Activated T-helper 1 cell treated with anti-CD3 and anti-CD28 coated beads, Interleukin-2, amount 50 U/mL, for 16 hours (primary cell): ENCODE results near the gene MBOAT7.
A peak's percentile ranks its signal among the peaks of the same experiment; 100 is the strongest.
"Not testable (repeated sequence)": the region's sequence is repeated elsewhere in the genome, so short reads cannot be mapped to it uniquely, and the experiment has no call there.

Experiments
- DNase-seq, 2 donors: peaks; one replicate each; pipeline ENCODE4 v3.0.0-alpha.2; 2020; ENCODE audit warnings: low read depth in 1 of 2, low spot score in 1 of 2

MBOAT7 gene

DNA sequence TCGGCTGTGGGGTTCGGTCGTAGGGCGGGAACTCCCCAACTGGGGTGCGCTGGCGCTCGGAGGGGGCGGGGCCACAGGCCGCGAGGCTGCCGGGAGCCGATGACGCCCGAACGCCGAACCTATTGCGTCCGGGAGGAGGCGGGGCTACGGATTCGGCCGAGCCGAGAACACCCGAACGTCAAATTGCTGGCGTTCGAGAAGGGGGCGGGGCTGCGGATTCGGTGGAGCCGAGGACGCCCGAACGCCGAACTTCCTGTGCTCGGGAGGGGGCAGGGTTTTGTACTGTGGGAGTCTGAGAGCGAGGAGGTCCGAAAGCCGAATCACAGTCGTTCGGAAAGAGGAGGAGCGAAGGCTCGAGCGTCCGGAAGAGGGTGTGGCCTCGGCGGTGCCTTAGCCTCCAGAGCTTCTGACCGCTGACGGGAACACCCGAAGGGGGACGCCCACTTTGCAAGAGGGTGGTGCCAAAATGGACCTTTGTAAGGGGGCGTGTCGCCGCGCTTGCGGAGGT lies 1.2 kb upstream of the MBOAT7 start:
- peak; percentile 99 to 100 for DNase-seq

DNA sequence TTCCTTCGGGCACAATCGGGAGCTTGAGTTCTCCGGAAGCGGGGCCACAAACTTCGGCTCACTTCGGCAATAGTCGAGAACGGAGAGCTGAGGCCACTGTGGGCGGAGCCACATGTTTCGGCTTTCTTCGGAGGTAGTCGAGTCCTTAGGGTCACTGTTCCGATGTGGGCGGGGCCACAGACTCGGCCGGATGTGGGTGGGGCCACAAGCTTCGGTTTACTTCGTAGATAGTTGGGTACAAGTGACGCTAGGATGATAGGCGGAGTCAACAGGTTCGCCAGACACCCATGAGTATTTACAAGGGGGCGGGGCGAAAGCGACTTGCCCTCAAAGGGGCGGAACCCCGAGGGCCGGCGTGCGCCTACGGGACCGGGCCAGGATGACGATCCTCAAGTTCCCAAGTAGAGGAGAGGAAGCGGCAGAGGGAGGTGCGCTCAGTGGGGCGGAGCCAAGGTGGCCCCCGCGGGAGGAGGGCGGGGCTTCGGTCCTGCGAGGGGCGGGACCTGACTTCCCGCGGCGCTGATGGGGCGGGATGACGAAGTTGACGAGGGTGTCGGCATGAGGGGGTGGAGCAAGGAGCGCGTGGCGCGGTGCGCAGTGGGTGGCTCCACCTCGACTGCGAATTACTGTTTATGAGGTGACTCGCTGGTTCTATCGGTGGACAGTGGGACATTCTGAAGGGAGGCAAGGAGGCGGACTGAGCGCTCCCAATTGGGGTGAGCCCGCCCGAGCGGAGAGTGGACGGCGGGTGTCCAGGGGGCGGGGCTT lies 539 bp upstream of the MBOAT7 start:
- peak; percentile 100 for DNase-seq

GRCh38 chr19:54188215-54188871 lies 1.0 kb downstream of the MBOAT7 start:
- DNase-seq, result peak in 1 of 2 donors; percentile 43

DNA sequence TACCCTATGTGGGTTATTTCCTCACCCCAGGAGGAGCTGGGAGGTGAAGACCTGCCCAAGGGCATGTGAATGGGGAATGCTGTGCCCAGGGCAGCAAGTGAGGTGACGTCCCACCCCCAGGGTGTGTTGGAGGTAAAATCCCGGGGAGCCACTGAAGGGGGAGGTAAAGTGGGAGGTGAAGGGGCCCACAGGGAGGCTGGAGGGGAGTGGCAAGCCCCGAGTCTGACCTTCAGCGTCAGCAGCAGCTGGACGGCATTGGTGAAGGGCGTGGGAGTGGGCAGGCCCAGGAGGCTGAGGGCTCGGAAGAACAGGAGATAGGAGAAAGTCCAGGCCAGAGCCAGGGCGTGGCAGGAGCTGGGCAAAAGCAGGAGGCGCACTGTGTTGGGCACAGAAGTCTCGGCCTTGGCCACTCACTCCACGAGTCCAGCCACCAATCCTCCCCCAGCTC lies 2.4 kb downstream of the MBOAT7 start:
- no peak for DNase-seq

GRCh38 chr19:54186351-54186750 lies 3.0 kb downstream of the MBOAT7 start:
- no peak for DNase-seq

- no peak for DNase-seq
Measured at GRCh38 chr19:54183431-54183830, 5.9 kb downstream of the MBOAT7 start.

DNA sequence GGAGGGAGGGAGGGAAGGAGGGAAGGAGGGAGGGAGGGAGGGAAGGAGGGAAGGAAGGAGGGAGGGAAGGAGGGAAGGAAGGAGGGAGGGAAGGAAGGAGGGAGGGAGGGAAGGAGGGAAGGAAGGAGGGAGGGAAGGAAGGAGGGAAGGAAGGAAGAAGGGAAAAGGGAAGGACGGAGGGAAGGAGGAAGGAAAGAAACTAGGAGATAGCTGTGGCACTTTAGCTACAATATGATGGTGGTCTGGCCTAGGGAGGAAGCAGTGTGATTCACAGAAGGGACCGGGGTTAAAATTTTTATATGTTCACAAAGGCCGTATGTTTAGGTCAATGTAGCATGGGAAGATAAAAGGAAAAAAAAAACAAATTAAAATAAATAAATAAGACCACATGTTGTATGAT lies 7.5 kb downstream of the MBOAT7 start:
- not testable (repeated sequence) for DNase-seq

GRCh38 chr19:54180691-54181091 lies 8.7 kb downstream of the MBOAT7 start:
- no peak for DNase-seq

- DNase-seq, result no peak
Measured at GRCh38 chr19:54179921-54180461, 9.4 kb downstream of the MBOAT7 start.

GRCh38 chr19:54179262-54179852 lies 10.0 kb downstream of the MBOAT7 start:
- no peak for DNase-seq

DNA sequence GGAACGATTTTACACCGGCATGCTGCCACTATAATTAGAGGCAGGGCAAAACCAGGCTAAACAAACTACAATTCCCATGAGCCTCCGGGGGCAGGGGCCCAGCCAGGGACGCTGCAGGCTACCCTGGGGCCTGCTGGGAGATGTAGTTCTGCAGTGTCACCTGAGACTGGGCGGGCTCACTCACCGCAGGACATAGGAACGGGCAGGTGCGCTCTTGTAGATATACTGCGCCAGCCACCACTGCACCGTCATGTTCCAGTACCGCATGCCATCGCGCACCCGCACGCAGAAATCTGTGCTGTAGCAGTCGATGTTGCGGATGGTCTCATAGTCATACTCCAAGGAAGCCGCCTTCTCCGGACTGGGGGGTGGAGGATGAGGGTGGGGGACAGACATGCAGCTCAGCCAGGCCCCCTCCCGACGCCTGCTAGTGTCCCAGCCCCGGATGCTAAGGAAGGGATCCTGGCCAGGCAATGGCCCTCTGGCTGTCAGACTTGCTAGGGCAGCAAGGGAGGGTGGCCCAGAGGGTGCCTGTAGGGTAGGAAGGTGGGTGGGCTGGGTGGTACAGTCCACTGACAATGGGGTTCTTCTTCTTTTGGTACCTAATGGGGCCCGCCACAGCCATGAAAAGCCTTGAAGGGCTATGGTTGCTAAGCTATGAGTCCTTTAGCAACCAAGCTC lies 10.7 kb downstream of the MBOAT7 start:
- no peak for DNase-seq

DNA sequence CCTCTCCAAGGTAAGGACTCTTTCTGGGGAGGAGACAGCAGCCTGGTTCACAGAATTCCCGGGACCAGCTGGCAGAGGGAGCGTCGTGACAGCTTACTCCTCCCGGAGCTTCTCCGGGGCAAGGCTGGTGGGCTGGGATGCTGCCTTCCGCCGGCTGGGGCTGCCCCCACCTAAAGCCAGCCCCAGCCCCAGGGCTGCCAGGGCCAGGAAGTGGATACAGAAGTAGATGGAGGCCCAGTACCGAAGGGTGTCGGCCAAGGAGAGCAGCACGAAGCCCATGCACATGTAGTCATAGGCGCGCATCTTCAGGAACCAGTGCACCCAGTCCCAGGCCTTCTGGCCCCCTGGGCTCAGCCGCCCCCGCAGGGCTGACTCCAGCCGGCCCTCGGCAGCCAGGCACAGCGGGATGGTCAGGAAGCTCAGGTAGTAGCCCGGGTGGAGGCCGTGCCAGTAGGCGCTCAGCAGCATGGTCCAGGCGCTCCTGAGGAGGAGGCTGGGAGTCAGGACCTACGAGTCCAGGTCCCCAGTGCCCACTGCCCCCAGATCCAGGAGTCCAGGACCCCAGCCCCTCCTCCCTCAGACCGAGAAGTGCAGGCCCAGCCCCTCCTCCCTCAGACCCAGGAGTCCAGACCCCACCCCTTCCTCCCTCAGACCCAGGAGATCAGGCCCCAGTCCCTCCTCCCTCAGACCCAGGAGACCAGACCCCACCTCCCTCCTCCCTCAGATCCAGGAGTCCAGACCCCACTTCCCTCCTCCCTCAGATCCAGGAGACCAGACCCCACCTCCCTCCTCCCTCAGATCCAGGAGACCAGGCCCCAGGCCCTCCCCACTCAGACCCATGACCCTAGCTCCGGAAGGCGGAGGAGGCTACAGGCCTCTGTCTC lies 15.2 kb downstream of the MBOAT7 start:
- DNase-seq, result no peak

DNA sequence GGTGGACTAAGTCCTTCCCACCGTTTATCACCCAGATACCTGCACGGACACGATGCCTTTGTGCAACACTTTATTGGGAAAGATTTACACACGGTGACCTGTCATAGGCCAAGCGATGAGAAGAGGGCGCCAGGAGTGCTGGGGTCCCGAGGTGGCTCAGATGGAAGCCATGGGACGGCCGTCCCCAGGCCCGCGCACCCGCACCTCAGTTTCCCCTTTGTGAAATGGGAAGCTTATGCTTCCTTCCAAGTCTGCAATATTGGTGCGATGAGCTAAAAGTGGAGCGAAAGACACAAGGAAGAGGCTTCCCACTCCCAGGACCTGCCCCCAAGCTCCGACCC lies 16.1 kb downstream of the MBOAT7 start:
- DNase-seq, result no peak

DNA sequence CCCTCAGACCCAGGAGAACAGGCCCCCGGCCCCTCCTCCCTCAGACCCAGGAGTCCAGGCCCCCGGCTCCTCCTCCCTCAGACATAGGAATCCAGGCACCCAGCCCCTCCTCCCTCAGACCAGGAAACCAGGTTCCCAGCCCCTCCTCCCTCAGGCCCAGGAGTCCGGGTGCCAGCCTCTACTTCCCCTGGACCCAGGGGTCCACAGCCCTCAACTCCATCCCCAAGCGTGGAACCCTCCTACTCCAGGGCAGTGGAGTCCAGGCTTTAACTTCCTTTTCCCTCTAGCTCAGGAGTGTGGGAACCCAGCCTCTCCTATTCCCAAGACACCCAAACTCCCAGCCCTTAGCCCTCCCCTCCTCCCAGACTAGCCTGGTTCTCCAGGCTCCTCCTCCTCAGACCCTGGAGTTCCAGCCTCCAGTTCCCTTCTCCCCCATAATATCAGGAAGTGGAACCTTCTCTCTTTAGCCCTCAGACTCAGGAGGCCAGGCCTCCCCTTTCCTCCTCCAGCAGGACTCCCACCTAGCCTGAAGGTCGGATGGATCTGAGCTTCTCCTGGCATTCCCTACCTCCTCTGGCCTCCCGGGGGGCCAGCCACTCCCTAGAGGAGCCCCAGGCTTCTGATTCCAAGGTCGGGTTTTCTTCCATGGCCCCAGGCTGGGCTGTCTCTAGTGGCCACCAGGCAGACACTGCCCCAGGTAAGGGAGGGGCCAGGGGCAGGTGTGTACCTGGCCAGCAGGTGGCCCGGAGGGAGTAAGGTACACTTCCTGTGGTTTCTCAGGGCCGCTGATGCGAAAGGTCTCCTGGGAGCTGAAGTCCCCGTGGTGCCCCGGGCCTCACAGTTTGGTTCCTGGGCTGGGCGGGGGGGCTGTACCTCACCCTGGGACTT lies 16.7 kb downstream of the MBOAT7 start, which contains the start of gene TMC4:
Gene TMC4, minus strand, starts transcription at position 690 of the 888 bp plus-strand sequence. Its CDS starts 43 bp downstream, at position 647.
- no peak for DNase-seq

DNA sequence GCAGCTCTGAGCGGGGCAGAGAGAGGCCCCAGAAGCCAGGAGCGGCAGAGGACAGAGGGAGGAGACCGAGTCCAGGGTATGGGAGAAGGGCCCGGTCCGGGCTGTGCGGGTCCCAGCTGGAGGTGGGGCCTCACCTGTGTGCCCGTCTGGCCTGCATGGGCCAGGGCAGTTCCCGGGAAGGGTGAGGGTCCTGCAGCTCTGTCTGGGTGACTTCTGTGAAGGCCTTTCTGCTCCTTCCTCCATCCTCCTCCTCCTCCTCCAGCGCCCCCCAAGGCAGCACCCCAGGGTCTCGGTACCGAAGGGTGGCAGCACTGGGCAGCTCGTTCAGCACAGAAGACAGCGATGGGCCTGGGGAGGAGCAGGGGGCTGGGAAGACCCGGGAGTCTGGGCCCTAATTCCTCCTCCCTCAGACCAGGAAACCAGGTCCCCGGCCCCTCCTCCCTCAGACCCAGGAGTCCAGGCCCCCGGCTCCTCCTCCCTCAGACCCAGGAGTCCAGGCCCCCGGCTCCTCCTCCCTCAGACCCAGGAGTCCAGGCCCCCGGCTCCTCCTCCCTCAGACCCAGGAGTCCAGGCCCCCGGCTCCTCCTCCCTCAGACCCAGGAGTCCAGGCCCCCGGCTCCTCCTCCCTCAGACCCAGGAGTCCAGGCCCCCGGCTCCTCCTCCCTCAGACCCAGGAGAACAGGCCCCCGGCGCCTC lies 17.5 kb downstream of the MBOAT7 start:
- DNase-seq, result not testable (repeated sequence)

DNA sequence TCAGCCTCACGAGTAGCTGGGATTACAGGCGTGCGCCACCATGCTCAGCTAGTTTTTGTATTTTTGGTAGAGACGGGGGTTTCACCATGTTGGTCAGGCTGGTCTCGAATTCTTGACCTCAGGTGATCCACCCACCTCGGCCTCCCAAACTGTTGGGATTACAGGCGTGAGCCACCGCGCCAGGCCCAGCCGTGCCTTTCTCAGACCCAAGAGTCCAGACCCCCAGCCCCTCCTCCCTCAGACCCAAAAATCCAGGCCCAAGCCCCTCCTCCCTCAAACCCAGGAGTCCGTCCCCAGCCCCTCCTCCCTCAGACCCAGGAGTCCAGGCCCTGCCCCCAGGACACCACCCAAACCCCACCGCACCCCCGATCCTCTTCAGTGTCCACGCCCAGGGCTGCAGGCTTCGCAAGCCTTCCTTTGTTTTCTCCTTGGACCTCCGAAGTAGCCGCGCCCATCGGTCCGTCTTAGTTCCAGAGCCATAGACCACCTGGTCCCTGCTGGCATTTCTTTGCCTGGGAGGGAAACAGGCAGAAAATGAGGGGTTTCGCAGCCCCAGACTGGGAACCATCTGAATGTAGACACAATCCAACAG lies 20.1 kb downstream of the MBOAT7 start:
- no peak for DNase-seq

GRCh38 chr19:54168174-54168917 lies 21.0 kb downstream of the MBOAT7 start:
- DNase-seq, result peak; percentile 80 to 94
